NCI-H526 (cell line): ENCODE data around the gene DICER1.

ENCODE experiments used
- DNase-seq, 2 experiments: peaks; one replicate each; lab custom pipeline; 2025; lab: John Stamatoyannopoulos, UW

DICER1 gene

GRCh38 chr14:95122621-95122945 lies 34.7 kb downstream of the DICER1 start:
- DNase-seq, result no peak

GRCh38 chr14:95121911-95122620 lies 35.3 kb downstream of the DICER1 start:
- no peak for DNase-seq

DNA sequence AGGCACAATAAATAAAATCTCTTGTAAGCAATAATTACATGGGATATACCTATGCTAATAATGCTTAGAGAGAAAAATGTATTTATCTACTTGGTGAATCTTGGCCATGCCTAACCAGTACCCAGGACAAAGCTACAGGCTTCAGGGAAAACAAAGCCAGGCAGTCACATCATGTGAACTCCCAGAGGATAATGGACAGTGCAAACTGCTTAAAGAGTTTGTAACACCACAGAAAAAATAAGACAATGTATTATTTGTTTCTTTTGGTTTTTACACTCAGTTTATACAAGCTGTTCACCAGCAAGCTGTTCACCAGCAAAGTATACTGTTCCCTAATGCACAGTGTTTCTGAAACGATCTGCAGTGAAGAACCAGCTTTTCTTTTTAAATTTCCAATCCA lies 38.0 kb downstream of the DICER1 start:
- no peak for DNase-seq

- no peak for DNase-seq
Observed at GRCh38 chr14:95117937-95118721, 39.2 kb downstream of the DICER1 start.

GRCh38 chr14:95113476-95113875 lies 43.9 kb downstream of the DICER1 start:
- DNase-seq, result no peak

DNA sequence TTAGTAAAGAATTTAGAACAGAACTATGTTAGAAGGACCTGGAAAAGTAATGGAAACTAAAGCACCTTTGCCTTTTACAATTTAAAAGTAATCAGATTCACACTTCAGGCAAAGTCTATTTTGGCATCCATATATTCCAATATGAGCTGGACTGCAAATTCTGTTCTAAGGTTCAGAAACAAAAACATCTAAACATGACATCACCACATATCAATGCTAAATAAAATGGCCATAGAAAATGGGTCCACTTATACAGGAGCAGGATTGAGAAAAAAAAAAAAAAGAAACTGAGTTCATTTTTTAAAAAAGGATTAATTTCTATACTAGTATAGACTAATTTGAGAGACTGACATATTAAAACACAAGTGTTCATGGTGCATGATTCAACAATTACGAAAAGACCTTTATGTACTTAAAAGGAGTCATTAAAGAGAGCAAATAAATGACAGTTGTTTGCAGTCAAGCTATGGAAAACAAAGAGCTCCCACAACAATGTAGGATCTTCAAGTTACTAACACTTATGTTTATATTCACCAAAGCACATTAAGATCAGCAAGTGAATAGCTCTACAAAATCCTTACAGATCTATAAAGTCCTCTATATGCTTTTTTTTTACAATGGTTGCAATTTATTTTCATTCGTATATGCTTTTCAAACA lies 45.7 kb downstream of the DICER1 start:
- DNase-seq, result no peak

- DNase-seq, result no peak
Observed at GRCh38 chr14:95110178-95110577, 47.2 kb downstream of the DICER1 start.

DNA sequence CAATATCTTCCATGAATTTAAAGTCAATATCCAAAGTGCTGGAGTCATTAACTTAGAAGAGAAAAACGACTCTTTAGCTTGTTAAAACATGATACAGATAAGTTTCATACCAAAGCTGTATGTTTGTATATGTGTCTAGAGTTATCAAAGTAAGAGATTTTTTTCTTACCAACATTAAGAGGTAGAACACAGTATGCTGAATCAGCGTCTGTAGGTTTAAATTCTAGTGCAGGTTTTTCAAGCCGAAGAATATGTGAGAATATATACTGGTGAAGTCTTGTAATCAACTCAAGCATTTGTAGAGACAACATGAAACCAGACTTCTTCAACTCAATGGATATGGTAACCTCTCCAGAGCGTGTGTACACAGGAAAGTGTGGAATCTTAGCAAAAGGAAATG lies 49.6 kb downstream of the DICER1 start:
- no peak for DNase-seq

DNA sequence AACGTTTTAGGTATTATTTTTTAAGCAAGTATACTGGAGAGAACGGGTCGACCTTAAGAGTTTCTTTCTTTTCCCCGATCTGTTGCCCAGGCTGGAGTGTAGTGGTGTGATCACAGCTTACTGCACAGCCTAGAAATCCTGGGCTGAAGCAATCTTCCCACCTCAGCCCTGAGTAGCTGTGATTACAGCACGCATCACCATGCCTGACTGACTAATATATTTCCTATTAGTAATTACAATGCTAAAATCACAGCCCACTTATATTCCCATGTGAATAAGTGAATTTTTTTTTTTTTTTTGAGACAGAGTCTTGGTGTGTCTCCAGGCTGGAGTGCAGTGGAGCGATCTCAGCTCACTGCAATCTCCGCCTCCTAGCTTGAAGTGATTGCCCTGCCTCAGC lies 50.4 kb downstream of the DICER1 start:
- no peak for DNase-seq

DNA sequence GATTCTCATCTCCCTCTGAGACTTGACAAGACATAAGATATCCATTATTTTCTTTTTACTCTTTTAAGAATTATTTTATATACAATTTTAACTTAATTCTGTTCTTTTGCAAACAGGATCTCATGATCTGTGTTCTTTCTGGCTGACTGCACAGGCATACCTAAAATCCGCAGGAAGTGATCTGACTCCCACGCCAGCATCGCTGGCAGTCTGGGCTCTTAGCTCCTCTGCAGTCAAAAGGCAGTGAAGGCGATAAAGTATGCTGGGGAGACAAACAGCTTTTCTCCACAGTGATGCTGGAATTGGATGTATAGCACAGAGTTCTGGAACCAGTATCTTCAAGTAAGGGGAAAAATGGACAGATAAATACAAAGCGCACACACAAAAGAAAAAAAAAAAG lies 52.4 kb downstream of the DICER1 start:
- no peak for DNase-seq

DNA sequence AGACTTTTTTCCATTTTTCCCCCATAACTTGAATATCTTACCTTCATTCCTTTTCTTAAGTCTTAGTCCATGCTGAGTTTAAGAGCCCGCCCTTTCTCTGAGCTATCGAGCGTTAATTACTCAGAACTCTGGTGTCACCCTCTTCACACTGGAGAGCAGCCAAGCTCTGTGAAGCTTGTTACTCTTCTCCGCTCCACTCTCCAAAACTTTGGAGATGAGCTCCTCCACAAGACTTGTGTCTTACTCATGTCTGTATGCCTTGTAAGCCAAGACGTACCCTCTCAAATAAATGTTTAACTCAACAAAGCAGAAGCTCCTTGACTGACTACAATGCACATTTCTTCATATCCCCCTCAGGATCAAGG lies 54.7 kb downstream of the DICER1 start:
- no peak for DNase-seq

GRCh38 chr14:95101736-95102679 lies 55.3 kb downstream of the DICER1 start:
- DNase-seq, result no peak

DNA sequence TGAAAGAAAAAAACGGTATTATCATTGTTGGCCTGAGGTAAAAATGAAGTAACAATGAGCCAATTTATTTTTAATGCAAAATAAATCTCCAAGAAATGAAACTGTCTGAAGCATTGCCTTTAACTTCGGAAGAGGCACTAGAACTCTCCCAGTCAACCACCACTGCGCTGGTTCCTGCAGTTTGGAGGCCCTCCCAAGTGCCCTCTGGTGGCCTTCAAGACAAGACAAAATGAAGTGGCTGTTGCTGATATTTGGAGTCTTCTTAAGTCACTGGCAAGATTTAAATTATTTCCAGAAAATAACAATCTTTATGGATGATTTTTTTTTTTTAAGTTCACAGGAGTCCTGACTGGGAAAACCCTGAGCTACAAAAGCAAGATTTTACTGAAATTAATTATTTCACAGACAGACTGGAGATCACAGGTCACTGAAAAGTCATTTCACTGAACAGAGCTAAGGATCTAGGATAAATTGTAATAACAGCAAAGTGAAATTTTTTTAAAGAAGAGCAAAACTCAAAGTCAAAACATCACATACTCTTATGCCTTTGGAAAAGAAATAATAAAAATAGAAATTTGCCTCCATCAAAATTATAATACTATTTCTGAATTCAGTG lies 58.2 kb downstream of the DICER1 start:
- peak; percentile 48 to 75 for DNase-seq

GRCh38 chr14:95097385-95097784 lies 59.9 kb downstream of the DICER1 start:
- DNase-seq, result no peak

DNA sequence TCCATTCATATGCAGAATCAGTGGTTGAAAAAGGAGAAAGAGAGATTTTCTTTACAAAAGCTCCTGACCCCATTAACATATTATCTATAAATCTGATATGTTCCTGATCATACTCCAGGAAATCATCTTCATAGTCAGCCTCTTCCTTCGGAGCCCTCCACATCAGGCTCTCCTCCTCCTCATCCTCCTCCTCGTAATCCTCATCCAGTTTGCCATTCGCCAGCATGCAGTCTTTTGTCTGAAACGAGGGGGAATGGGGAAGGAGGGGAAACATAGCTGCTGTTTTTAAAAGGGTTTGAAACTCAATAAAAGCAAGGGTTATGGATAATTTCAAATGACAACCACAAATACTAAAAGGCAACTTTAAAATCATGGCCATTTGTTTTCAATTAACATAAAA lies 60.9 kb downstream of the DICER1 start:
- no peak for DNase-seq

- no peak for DNase-seq
Observed at GRCh38 chr14:95095996-95096395, 61.3 kb downstream of the DICER1 start.

- no peak for DNase-seq
Observed at GRCh38 chr14:95092723-95093122, 64.6 kb downstream of the DICER1 start.

- DNase-seq, result no peak
Observed at GRCh38 chr14:95091581-95091980, 65.7 kb downstream of the DICER1 start.

GRCh38 chr14:95088665-95089064 lies 68.7 kb downstream of the DICER1 start:
- DNase-seq, result peak; percentile 4 to 23

GRCh38 chr14:95087619-95088018 lies 69.7 kb downstream of the DICER1 start:
- DNase-seq, result peak in 1 of 2 experiments; percentile 15

GRCh38 chr14:95085321-95085720 lies 72.0 kb downstream of the DICER1 start:
- no peak for DNase-seq

DNA sequence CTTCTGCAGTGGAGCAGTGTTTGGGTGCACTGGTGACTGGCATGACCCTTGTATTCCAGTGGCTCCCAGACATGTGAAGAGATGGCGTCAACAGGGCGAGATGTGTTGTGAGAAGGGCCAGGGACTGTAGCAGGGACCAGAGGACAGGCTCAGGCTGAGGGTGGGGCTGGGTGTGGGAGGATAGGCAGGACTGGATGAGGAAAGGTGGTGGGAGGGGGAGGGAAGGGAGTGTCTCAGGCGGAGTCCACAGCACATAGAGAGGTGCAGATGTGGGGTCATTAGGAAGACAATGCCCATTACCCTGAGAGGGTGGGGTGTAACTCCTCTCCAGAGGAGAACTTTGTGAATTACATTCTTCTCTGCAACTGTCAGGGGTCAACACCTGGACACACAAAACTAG lies 78.5 kb downstream of the DICER1 start:
- DNase-seq, result no peak
